ENCODE data around the gene LRRN2. TPM values are rescaled to one million over a fixed set of nuclear protein-coding genes. Genes with fewer than 3 reads are reported as not detected.

Gene LRRN2
- total RNA-seq, 5 donors from 2014 or later (not counting 1 experiment from before 2014, with no cell fraction given): 0.03 TPM; not detected in 4

GRCh38 chr1:204611036-204611435, 74.5 kb downstream of the LRRN2 start:
- DNase-seq (no peak), ATAC-seq (replicated peaks in 1 of 4) (no peak)
- Mint-ChIP-seq H3K27ac (no peak overlapping the region), H3K4me1 (no peaks in the 10 kb centered on the region), H3K27me3 (peaks cover 0 to 15% of the 10 kb centered on the region in 2 donors), H3K9me3 (no peaks in the 10 kb centered on the region), H3K4me3 (no peak overlapping the region), H3K36me3 (peaks cover 18% of the 10 kb centered on the region)
- Histone ChIP-seq H3K4me1 (ENCODE audit: control insufficient read depth in 1 of 2, extremely low read depth in 1 of 2, insufficient read depth in 2 of 2, low read length in 2 of 2) (no peaks in the 10 kb centered on the region), H3K4me3 (ENCODE audit: control insufficient read depth in 1 of 2, extremely low read depth in 1 of 2, low read length in 1 of 2) (no peak overlapping the region), H3K36me3 (ENCODE audit: control insufficient read depth in 2 of 2, extremely low read depth in 1 of 2, insufficient read depth in 1 of 2, low read length in 1 of 2) (peaks cover 0 to 4% of the 10 kb centered on the region in 2 donors), H3K9me3 (no peaks in the 10 kb centered on the region), H3K27me3 (replicated peaks in 1 of 2; ENCODE audit: control insufficient read depth in 2 of 2, extremely low read depth in 1 of 2, insufficient read depth in 2 of 2, low read length in 1 of 2) (peaks cover 0 to 8% of the 10 kb centered on the region in 2 experiments), H3K27ac (ENCODE audit: low read length) (no peak overlapping the region)
- POLR2A ChIA-PET: no interaction called here
- 88% methylated on average over 3 of the region's 3 CpGs for WGBS (ENCODE audit: insufficient coverage)
- CTCF ChIA-PET: no interaction called here

- ChIA-PET CTCF (no interaction called here), POLR2A (no interaction called here)
- Histone ChIP-seq H3K4me1 (ENCODE audit: control insufficient read depth in 1 of 2, extremely low read depth in 1 of 2, insufficient read depth in 2 of 2, low read length in 2 of 2) (no peaks in the 10 kb centered on the region), H3K27me3 (replicated peaks in 1 of 2; ENCODE audit: control insufficient read depth in 2 of 2, extremely low read depth in 1 of 2, insufficient read depth in 2 of 2, low read length in 1 of 2) (peaks cover 0 to 11% of the 10 kb centered on the region in 2 experiments), H3K4me3 (ENCODE audit: control insufficient read depth in 1 of 2, extremely low read depth in 1 of 2, low read length in 1 of 2) (no peak overlapping the region), H3K9me3 (no peaks in the 10 kb centered on the region), H3K27ac (ENCODE audit: low read length) (no peak overlapping the region), H3K36me3 (ENCODE audit: control insufficient read depth in 2 of 2, extremely low read depth in 1 of 2, insufficient read depth in 1 of 2, low read length in 1 of 2) (no peaks in the 10 kb centered on the region)
- H3K4me3 Mint-ChIP-seq: no peak overlapping the region
- WGBS (ENCODE audit: insufficient coverage): 73% methylated on average over 2 of the region's 6 CpGs
- no peaks in the 10 kb centered on the region for H3K4me1 Mint-ChIP-seq
- no peak for DNase-seq
- peaks cover 21% of the 10 kb centered on the region for H3K36me3 Mint-ChIP-seq
- H3K9me3 Mint-ChIP-seq: no peaks in the 10 kb centered on the region
- H3K27me3 Mint-ChIP-seq: peaks cover 0 to 17% of the 10 kb centered on the region in 2 donors
- ATAC-seq (replicated peaks in 1 of 4): no peak
- H3K27ac Mint-ChIP-seq: no peak overlapping the region
These were observed 77.6 kb downstream of the LRRN2 start for GRCh38 chr1:204607910-204608309.

GRCh38 chr1:204605791-204606190, 79.7 kb downstream of the LRRN2 start:
- H3K4me1 ChIP-seq (ENCODE audit: control insufficient read depth in 1 of 2, extremely low read depth in 1 of 2, insufficient read depth in 2 of 2, low read length in 2 of 2): no peaks in the 10 kb centered on the region
- H3K27ac ChIP-seq (ENCODE audit: low read length): no peak overlapping the region
- 71% methylated on average over 6 of the region's 7 CpGs for WGBS (ENCODE audit: insufficient coverage)
- ATAC-seq (replicated peaks in 1 of 4) (no peak), DNase-seq (no peak)
- CTCF ChIA-PET: no interaction called here
- POLR2A ChIA-PET: no interaction called here
- H3K9me3 ChIP-seq: no peaks in the 10 kb centered on the region
- Mint-ChIP-seq H3K4me3 (no peak overlapping the region), H3K4me1 (no peaks in the 10 kb centered on the region), H3K27me3 (peaks cover 0 to 17% of the 10 kb centered on the region in 2 donors), H3K9me3 (no peaks in the 10 kb centered on the region), H3K36me3 (peaks cover 13% of the 10 kb centered on the region), H3K27ac (no peak overlapping the region)
- H3K27me3 ChIP-seq (replicated peaks in 1 of 2; ENCODE audit: control insufficient read depth in 2 of 2, extremely low read depth in 1 of 2, insufficient read depth in 2 of 2, low read length in 1 of 2): peaks cover 0 to 11% of the 10 kb centered on the region in 2 experiments
- no peak overlapping the region for H3K4me3 ChIP-seq (ENCODE audit: control insufficient read depth in 1 of 2, extremely low read depth in 1 of 2, low read length in 1 of 2)
- no peaks in the 10 kb centered on the region for H3K36me3 ChIP-seq (ENCODE audit: control insufficient read depth in 2 of 2, extremely low read depth in 1 of 2, insufficient read depth in 1 of 2, low read length in 1 of 2)

GRCh38 chr1:204602871-204603542, 82.5 kb downstream of the LRRN2 start:
- Histone ChIP-seq H3K27ac (ENCODE audit: low read length) (no peak overlapping the region), H3K4me1 (ENCODE audit: control insufficient read depth in 1 of 2, extremely low read depth in 1 of 2, insufficient read depth in 2 of 2, low read length in 2 of 2) (no peaks in the 10 kb centered on the region), H3K9me3 (no peaks in the 10 kb centered on the region), H3K4me3 (ENCODE audit: control insufficient read depth in 1 of 2, extremely low read depth in 1 of 2, low read length in 1 of 2) (no peak overlapping the region), H3K36me3 (ENCODE audit: control insufficient read depth in 2 of 2, extremely low read depth in 1 of 2, insufficient read depth in 1 of 2, low read length in 1 of 2) (no peaks in the 10 kb centered on the region), H3K27me3 (replicated peaks in 1 of 2; ENCODE audit: control insufficient read depth in 2 of 2, extremely low read depth in 1 of 2, insufficient read depth in 2 of 2, low read length in 1 of 2) (peaks cover 0 to 9% of the 10 kb centered on the region in 2 experiments)
- 62% methylated on average over 3 of the region's 6 CpGs for WGBS (ENCODE audit: insufficient coverage)
- Mint-ChIP-seq H3K27me3 (peaks cover 0 to 16% of the 10 kb centered on the region in 2 donors), H3K9me3 (no peaks in the 10 kb centered on the region), H3K4me3 (no peak overlapping the region), H3K4me1 (no peaks in the 10 kb centered on the region), H3K36me3 (peaks cover 18% of the 10 kb centered on the region), H3K27ac (no peak overlapping the region)
- ATAC-seq (replicated peaks in 1 of 4) (no peak), DNase-seq (no peak)
- ChIA-PET CTCF (no interaction called here), POLR2A (no interaction called here)

GRCh38 chr1:204602111-204602579, 83.4 kb downstream of the LRRN2 start:
- Mint-ChIP-seq H3K36me3 (peaks cover 25% of the 10 kb centered on the region), H3K4me3 (no peak overlapping the region), H3K27me3 (peaks cover 0 to 9% of the 10 kb centered on the region in 2 donors), H3K9me3 (no peaks in the 10 kb centered on the region), H3K27ac (no peak overlapping the region), H3K4me1 (no peaks in the 10 kb centered on the region)
- CTCF ChIA-PET: no interaction called here
- Histone ChIP-seq H3K9me3 (no peaks in the 10 kb centered on the region), H3K4me1 (ENCODE audit: control insufficient read depth in 1 of 2, extremely low read depth in 1 of 2, insufficient read depth in 2 of 2, low read length in 2 of 2) (no peaks in the 10 kb centered on the region), H3K27me3 (replicated peaks in 1 of 2; ENCODE audit: control insufficient read depth in 2 of 2, extremely low read depth in 1 of 2, insufficient read depth in 2 of 2, low read length in 1 of 2) (peaks cover 0 to 4% of the 10 kb centered on the region in 2 experiments), H3K4me3 (ENCODE audit: control insufficient read depth in 1 of 2, extremely low read depth in 1 of 2, low read length in 1 of 2) (no peak overlapping the region), H3K36me3 (ENCODE audit: control insufficient read depth in 2 of 2, extremely low read depth in 1 of 2, insufficient read depth in 1 of 2, low read length in 1 of 2) (no peaks in the 10 kb centered on the region), H3K27ac (ENCODE audit: low read length) (no peak overlapping the region)
- POLR2A ChIA-PET: no interaction called here
- DNase-seq (no peak), ATAC-seq (replicated peaks in 1 of 4) (no peak)
- no CpG with 5 or more reads among the region's 6 CpGs for WGBS (ENCODE audit: insufficient coverage)

- Histone ChIP-seq H3K27me3 (replicated peaks in 1 of 2; ENCODE audit: control insufficient read depth in 2 of 2, extremely low read depth in 1 of 2, insufficient read depth in 2 of 2, low read length in 1 of 2) (peaks cover 0 to 4% of the 10 kb centered on the region in 2 experiments), H3K27ac (ENCODE audit: low read length) (no peak overlapping the region), H3K4me3 (ENCODE audit: control insufficient read depth in 1 of 2, extremely low read depth in 1 of 2, low read length in 1 of 2) (no peak overlapping the region), H3K4me1 (ENCODE audit: control insufficient read depth in 1 of 2, extremely low read depth in 1 of 2, insufficient read depth in 2 of 2, low read length in 2 of 2) (no peaks in the 10 kb centered on the region), H3K36me3 (ENCODE audit: control insufficient read depth in 2 of 2, extremely low read depth in 1 of 2, insufficient read depth in 1 of 2, low read length in 1 of 2) (no peaks in the 10 kb centered on the region), H3K9me3 (no peaks in the 10 kb centered on the region)
- no peak for DNase-seq
- no peak for ATAC-seq (replicated peaks in 1 of 4)
- ChIA-PET POLR2A (no interaction called here), CTCF (no interaction called here)
- Mint-ChIP-seq H3K36me3 (peaks cover 33% of the 10 kb centered on the region), H3K4me3 (no peak overlapping the region), H3K27me3 (peaks cover 0 to 1% of the 10 kb centered on the region in 2 donors), H3K27ac (no peak overlapping the region), H3K4me1 (no peaks in the 10 kb centered on the region), H3K9me3 (no peaks in the 10 kb centered on the region)
- 100% methylated on average over 2 of the region's 4 CpGs for WGBS (ENCODE audit: insufficient coverage)
These were observed 84.6 kb downstream of the LRRN2 start for GRCh38 chr1:204600968-204601367.

Measured in T-cell (primary cell).